Activated CD4-positive, alpha-beta memory T cell treated with anti-CD3 and anti-CD28 coated beads for 36 hours (primary cell): ENCODE results near the gene EDNRB. TPM values are rescaled to one million over a fixed set of nuclear protein-coding genes. Genes with fewer than 3 reads are reported as not detected.
"Not testable (repeated sequence)": the region's sequence is repeated elsewhere in the genome, so short reads cannot be mapped to it uniquely, and the experiment has no call there.

Experiments used
- CTCF ChIA-PET: fragments of 350-600 bp; sonication (Branson Sonifier 250); formaldehyde crosslinking; loops from one replicate; lab custom pipeline; 2021; ENCODE audit warnings: antibody characterized with exemption, inconsistent platforms; lab: Charles Lee
- POLR2A ChIA-PET: fragments of 350-600 bp; sonication (Branson Sonifier 250); formaldehyde crosslinking; loops from one replicate; lab custom pipeline; 2021; ENCODE audit warnings: antibody characterized with exemption; lab: Charles Lee
- DNase-seq: peaks from one replicate; pipeline ENCODE4 v3.0.0-alpha.2; 2020
- H3K27ac Mint-ChIP-seq: one replicate; pipeline ENCODE4 v1.8.0; 2021; ENCODE audit warnings: mixed read lengths
- H3K27me3 Mint-ChIP-seq: one replicate; pipeline ENCODE4 v1.8.0; 2021; ENCODE audit warnings: mixed read lengths
- H3K36me3 Mint-ChIP-seq: one replicate; pipeline ENCODE4 v1.8.0; 2021; ENCODE audit warnings: mixed read lengths
- H3K4me1 Mint-ChIP-seq: one replicate; pipeline ENCODE4 v1.8.0; 2021; ENCODE audit warnings: low read depth, mixed read lengths
- H3K4me3 Mint-ChIP-seq: one replicate; pipeline ENCODE4 v1.8.0; 2021; ENCODE audit warnings: mild to moderate bottlenecking, mixed read lengths
- H3K9me3 Mint-ChIP-seq: one replicate; pipeline ENCODE4 v1.8.0; 2021; ENCODE audit warnings: mixed read lengths
- intact Hi-C: fragments of 100-400 bp; cut with micrococcal nuclease; formaldehyde crosslinking; loops from one replicate; pipeline ENCODE4 v1.15.1; 2023
- total RNA-seq, 2 experiments: library from RNA; stranded (reverse); gene quantifications; one replicate each; pipeline ENCODE4 v1.2.3, GENCODE V29; 2021

Gene EDNRB
- total RNA-seq, 2 experiments from 2014 or later = not detected

DNA sequence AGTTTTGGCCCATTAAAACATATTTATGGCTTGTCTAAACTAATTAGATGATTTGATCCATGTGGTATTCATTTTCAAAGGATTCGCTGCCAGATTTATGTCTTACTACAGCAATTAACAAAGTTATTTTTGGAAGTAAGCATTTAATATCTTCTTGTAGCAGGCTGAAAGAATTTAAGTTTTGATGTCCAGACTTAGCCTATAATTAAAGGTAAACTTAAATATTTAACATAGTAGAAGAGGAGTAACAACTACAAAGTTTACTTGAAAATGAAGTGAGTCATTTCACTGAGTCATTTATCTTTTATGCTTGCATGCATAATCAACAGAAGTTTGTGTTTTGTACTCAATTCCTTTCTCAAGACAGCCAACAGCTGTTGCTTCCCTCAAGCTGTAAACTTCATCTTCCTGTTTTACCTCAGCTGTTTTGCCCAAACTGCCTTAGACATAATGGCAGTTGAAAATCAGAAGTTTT, 58.1 kb downstream of the EDNRB start:
- Mint-ChIP-seq H3K4me3 (no peak overlapping the region), H3K27ac (no peak overlapping the region), H3K9me3 (no peaks in the 10 kb centered on the region), H3K27me3 (peaks cover 7% of the 10 kb centered on the region), H3K4me1 (no peaks in the 10 kb centered on the region), H3K36me3 (no peaks in the 10 kb centered on the region)
- no peak for DNase-seq
- intact Hi-C loops = no loop called here
- ChIA-PET POLR2A (no interaction called here), CTCF (no interaction called here)

DNA sequence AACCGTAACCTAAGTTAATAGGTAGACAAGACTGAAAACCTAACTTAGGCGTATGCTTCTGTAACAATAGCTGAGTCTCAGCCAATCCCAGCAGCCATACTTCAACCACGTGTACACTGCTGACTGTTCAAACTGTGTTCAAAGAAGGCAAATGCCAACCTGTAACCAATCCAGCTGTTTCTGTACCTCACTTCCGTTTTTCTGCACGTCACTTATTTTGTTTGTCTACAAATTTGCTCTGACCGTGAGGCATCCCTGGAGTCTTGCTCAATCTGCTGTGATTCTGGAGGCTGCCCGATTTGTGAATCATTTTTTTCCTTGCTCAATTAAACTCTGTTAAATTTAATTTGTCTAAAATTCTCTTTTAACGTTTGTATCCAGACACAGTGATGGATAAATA, 59.2 kb downstream of the EDNRB start:
- DNase-seq = no peak
- Mint-ChIP-seq H3K36me3 (no peaks in the 10 kb centered on the region), H3K4me1 (no peaks in the 10 kb centered on the region), H3K4me3 (no peak overlapping the region), H3K9me3 (no peaks in the 10 kb centered on the region), H3K27ac (no peak overlapping the region), H3K27me3 (peaks cover 7% of the 10 kb centered on the region)
- CTCF ChIA-PET = interaction anchor here (0.6 kb wide), 1 partner anchor 279 kb away, joined by 3 read pairs; no protein-coding TSS in a partner anchor
- intact Hi-C loops = no loop called here
- POLR2A ChIA-PET = no interaction called here

DNA sequence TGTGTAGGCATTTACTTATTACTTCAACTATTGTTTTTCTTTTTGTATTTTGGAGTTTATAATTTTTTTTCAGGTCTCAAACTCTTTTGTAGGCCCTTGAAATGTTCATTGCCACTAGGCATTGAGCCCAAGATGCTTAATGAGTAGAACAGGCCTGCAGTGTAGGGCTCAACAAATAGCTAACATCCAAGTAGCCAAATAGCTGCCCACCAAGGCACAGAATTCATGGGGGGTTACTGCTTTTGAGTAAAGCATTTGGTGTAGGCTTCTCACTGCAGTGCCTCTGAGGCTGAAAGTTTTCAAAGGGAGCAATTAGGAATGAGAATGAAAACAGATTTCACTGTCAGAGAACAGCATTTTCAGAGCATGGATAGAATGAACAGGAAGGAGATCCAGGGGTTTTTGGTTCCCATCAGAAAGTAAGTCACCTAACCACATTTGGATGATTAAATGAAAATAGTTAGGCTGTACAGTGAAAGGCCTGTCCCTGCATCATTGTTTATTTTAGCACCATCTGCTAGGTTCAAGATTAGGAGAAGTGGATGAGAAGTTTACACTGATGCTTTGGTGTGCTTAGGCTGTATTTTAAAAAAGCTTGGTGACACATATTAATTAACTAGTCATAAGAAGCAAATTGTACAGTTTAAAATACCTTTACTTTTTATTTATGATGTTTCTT, 61.0 kb downstream of the EDNRB start:
- H3K4me1 Mint-ChIP-seq = no peaks in the 10 kb centered on the region
- intact Hi-C loops = no loop called here
- ChIA-PET CTCF (interaction anchor here (0.5 kb wide), 2 partner anchors 80 to 263 kb away, joined by 3 read pairs; no protein-coding TSS in a partner anchor), POLR2A (no interaction called here)
- no peak overlapping the region for H3K27ac Mint-ChIP-seq
- H3K36me3 Mint-ChIP-seq = no peaks in the 10 kb centered on the region
- no peak overlapping the region for H3K4me3 Mint-ChIP-seq
- no peaks in the 10 kb centered on the region for H3K9me3 Mint-ChIP-seq
- no peaks in the 10 kb centered on the region for H3K27me3 Mint-ChIP-seq
- no peak for DNase-seq

DNA sequence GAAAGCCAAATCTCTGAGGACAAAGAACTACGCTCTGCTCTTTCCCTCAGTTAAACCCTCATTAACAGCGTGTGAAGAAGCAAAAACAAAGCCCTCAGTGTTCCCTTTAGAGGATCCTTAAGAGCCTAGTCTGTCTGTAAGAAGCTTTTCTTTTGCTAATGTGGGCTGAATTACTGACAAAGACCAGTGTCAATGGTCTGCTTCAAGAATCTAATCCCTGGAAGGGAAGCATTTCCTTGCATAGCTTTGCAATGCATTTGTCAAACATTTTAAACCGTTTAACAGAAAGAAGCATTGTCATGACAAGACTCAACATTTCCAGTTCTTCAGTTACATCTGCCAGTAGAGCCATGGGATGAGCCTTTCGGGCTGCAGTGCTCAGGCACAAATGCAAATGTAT, 64.9 kb downstream of the EDNRB start:
- Mint-ChIP-seq H3K27ac (no peak overlapping the region), H3K27me3 (peaks cover 1% of the 10 kb centered on the region), H3K4me3 (no peak overlapping the region), H3K4me1 (no peaks in the 10 kb centered on the region), H3K36me3 (no peaks in the 10 kb centered on the region), H3K9me3 (no peaks in the 10 kb centered on the region)
- intact Hi-C loops = no loop called here
- ChIA-PET POLR2A (no interaction called here), CTCF (no interaction called here)
- DNase-seq = no peak

DNA sequence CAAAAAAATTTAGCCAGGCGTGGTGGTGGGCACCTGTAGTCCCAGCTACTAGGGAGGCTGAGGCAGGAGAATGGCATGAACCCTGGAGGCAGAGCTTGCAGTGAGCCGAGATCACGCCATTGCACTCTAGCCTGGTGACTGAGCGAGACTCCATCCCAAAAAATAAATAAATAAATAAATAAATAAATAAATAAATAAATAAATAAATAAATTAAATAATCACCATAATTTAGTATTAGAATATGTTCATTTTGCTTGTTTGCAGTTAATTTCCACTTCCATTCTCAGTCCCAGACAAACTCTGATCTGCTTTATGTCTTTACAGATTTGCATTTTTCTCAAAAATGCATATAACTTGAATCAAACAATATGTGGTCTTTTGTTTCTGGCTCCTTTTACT, 70.6 kb downstream of the EDNRB start:
- CTCF ChIA-PET, H3K36me3 Mint-ChIP-seq, DNase-seq, H3K4me1 Mint-ChIP-seq, POLR2A ChIA-PET, H3K27me3 Mint-ChIP-seq, H3K9me3 Mint-ChIP-seq, H3K27ac Mint-ChIP-seq, H3K4me3 Mint-ChIP-seq, intact Hi-C loops: not testable (repeated sequence)

DNA sequence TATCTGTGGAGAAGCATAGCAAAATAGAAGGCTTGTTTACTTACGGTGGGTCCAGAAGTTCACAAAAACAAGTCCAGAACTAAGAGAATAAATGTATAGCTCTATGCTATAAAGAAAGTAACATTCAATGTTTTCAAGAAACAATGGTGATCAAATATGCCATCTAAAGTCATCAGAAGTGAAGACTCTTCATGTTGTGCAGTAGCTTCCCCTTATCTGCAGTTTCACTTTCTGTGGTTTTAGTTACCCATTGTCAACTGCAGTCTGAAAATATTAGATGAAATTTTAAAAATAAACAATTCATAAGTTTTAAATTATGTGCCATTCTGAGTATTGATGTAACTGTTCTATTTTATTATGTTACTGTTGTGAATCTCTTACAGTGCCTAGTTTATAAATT, 72.5 kb downstream of the EDNRB start:
- H3K27ac Mint-ChIP-seq = no peak overlapping the region
- H3K4me1 Mint-ChIP-seq = no peaks in the 10 kb centered on the region
- peaks cover 5% of the 10 kb centered on the region for H3K9me3 Mint-ChIP-seq
- no peak overlapping the region for H3K4me3 Mint-ChIP-seq
- H3K27me3 Mint-ChIP-seq = no peaks in the 10 kb centered on the region
- DNase-seq = no peak
- no peaks in the 10 kb centered on the region for H3K36me3 Mint-ChIP-seq
- ChIA-PET POLR2A (interaction anchor here (0.6 kb wide), 1 partner anchor 1931 kb away, joined by 3 read pairs; no protein-coding TSS in a partner anchor), CTCF (interaction anchor here (0.8 kb wide), 1 partner anchor 57 kb away, joined by 3 read pairs; no protein-coding TSS in a partner anchor)
- intact Hi-C loops = no loop called here

Other genes starting within 250 kb of the EDNRB start
- gene SLAIN1, start 221.1 kb downstream of the EDNRB start, total RNA-seq = 10 to 100 TPM; 21.8 to 25.8 TPM